HepG2 (cell line): ENCODE results near the gene NADK2. TPM values are rescaled to one million over a fixed set of nuclear protein-coding genes. Genes with fewer than 3 reads are reported as not detected.

Source experiments
- ATAC-seq: fragments of 200-7000 bp; cut with Tn5 transposase; 3 replicates; pipeline ENCODE4 v1.9.1; 2020; ENCODE audit warnings: mild to moderate bottlenecking, moderate library complexity
- BruUV-seq: library from RNA; stranded (reverse); fragments of 400-500 nt; replicated peaks from 2 replicates; lab custom pipeline; 2021; lab: Mats Ljungman, UMichigan
- CTCF ChIA-PET: fragments of 300-600 bp; formaldehyde crosslinking; extraction: SDS; loops from one replicate; lab custom pipeline; 2021; ENCODE audit warnings: low total read pairs, inconsistent platforms, low intra/inter-chr PET ratio; lab: Yijun Ruan, JAX
- POLR2A ChIA-PET: fragments of 350-600 bp; sonication (Branson Sonifier 250); formaldehyde crosslinking; loops from one replicate; lab custom pipeline; 2020; ENCODE audit warnings: antibody characterized with exemption, inconsistent platforms; lab: Yijun Ruan, JAX
- DNase-seq: peaks from one replicate; pipeline ENCODE4 v3.0.0-alpha.2; 2015; ENCODE audit warnings: low spot score
- FAIRE-seq: peaks from 3 replicates; lab custom pipeline; 2011; peaks lifted over from hg19 to GRCh38; lab: Jason Lieb, UNC
- H2AFZ ChIP-seq: one replicate; pipeline ENCODE4 v1.6.1; 2011; ENCODE audit warnings: low read length, inconsistent platforms
- H3K27ac ChIP-seq: fragments of 300-600 bp; 3 replicates; pipeline ENCODE4 v1.8.0; 2011; ENCODE audit warnings: mixed run types, mild to moderate bottlenecking, mixed read lengths, low read length, inconsistent platforms; ENCODE audit not compliant: insufficient read depth; ENCODE audit errors: extremely low read length
- H3K27me3 ChIP-seq, 2 experiments: fragments of 200-600 bp in 1 of 2; 2 replicates in 1 of 2; 3 replicates in 1 of 2; pipeline versions ENCODE4 v1.6.0 to v1.8.0; 2011; ENCODE audit warnings: low read length in 2 of 2, mild to moderate bottlenecking in 2 of 2, moderate library complexity in 2 of 2, inconsistent platforms in 1 of 2; ENCODE audit not compliant: insufficient read depth in 2 of 2, control insufficient read depth in 1 of 2
- H3K36me3 ChIP-seq, 2 experiments: fragments of 200-600 bp in 1 of 2; replicated peaks in 1 of 2; 2 replicates in 1 of 2; 3 replicates in 1 of 2; pipeline versions ENCODE4 v1.5.1 to v1.8.0; 2011; ENCODE audit warnings: low read length in 2 of 2, inconsistent platforms in 1 of 2; ENCODE audit not compliant: insufficient read depth in 2 of 2, control insufficient read depth in 1 of 2
- H3K4me1 ChIP-seq: 2 replicates; pipeline ENCODE4 v1.5.1; 2012; ENCODE audit warnings: low read length, inconsistent platforms; ENCODE audit not compliant: insufficient read depth
- H3K4me2 ChIP-seq: 2 replicates; pipeline ENCODE4 v1.6.0; 2011; ENCODE audit warnings: low read depth, low read length, inconsistent platforms
- H3K4me3 ChIP-seq, 3 experiments: fragments of 200-600 bp in 1 of 3; sonication (generic), shearing (Covaris generic) in 1 of 3; replicated peaks in 1 of 3; 2 replicates each; pipeline ENCODE4 v1.5.1; 2011 to 2016; ENCODE audit warnings: low read length in 3 of 3, inconsistent platforms in 2 of 3, low read depth in 2 of 3, mild to moderate bottlenecking in 2 of 3, control low read depth in 1 of 3, mixed read lengths in 1 of 3; ENCODE audit not compliant: insufficient read depth in 1 of 3
- H3K79me2 ChIP-seq: one replicate; pipeline ENCODE4 v1.6.1; 2011; ENCODE audit warnings: low read length, inconsistent platforms; ENCODE audit not compliant: insufficient read depth
- H3K9ac ChIP-seq: 2 replicates; pipeline ENCODE4 v1.6.0; 2011; ENCODE audit warnings: mild to moderate bottlenecking, low read depth, low read length, inconsistent platforms; ENCODE audit not compliant: insufficient read depth
- H3K9me3 ChIP-seq: 2 replicates; pipeline ENCODE4 v1.5.1; 2012; ENCODE audit warnings: mild to moderate bottlenecking, low read length
- H4K20me1 ChIP-seq: 2 replicates; pipeline ENCODE4 v1.6.0; 2011; ENCODE audit warnings: inconsistent platforms, mild to moderate bottlenecking, low read length, moderate library complexity; ENCODE audit not compliant: insufficient read depth
- ELF3 ChIP-seq: IDR thresholded peaks from 2 replicates; pipeline ENCODE4 v1.6.1; 2016; ENCODE audit warnings: missing genetic modification reagents, missing compliant biosample characterization
- GATA4 ChIP-seq: sonication (generic); IDR thresholded peaks from 2 replicates; pipeline ENCODE4 v1.6.1; 2016; ENCODE audit warnings: antibody characterized with exemption, low read depth, borderline replicate concordance
- HNF4A ChIP-seq: sonication (generic); formaldehyde crosslinking; IDR thresholded peaks from 2 replicates; pipeline ENCODE4 v1.4.0; 2020; ENCODE audit warnings: missing genetic modification reagents
- HOMEZ ChIP-seq: IDR thresholded peaks from 2 replicates; pipeline ENCODE4 v1.6.1; 2016; ENCODE audit warnings: low read depth
- KLF15 ChIP-seq: sonication (generic); formaldehyde crosslinking; IDR thresholded peaks from 2 replicates; pipeline ENCODE4 v1.8.1; 2023; ENCODE audit warnings: borderline replicate concordance, mild to moderate bottlenecking, inconsistent platforms, missing genetic modification reagents, mixed read lengths
- MED1 ChIP-seq: sonication (generic); formaldehyde crosslinking; IDR thresholded peaks from 2 replicates; pipeline ENCODE4 v1.4.0; 2020; ENCODE audit warnings: missing genetic modification reagents
- MYNN ChIP-seq: sonication (generic); formaldehyde crosslinking; IDR thresholded peaks from 2 replicates; pipeline ENCODE4 v1.4.0; 2020; ENCODE audit warnings: mild to moderate bottlenecking, low read depth, missing genetic modification reagents
- NFRKB ChIP-seq: fragments of 450-650 bp; IDR thresholded peaks from 2 replicates; pipeline ENCODE4 v1.6.1; 2017
- NR2F2 ChIP-seq: IDR thresholded peaks from 2 replicates; pipeline ENCODE4 v1.6.1; 2012; ENCODE audit warnings: low read depth, inconsistent platforms, borderline replicate concordance
- ZBTB40 ChIP-seq, 2 experiments: fragments of 450-650 bp in 1 of 2; sonication (generic) in 1 of 2; formaldehyde crosslinking in 1 of 2; IDR thresholded peaks; 2 replicates each; pipeline versions ENCODE4 v1.6.1 to v1.8.0; 2016 to 2022; ENCODE audit warnings: antibody characterized with exemption in 1 of 2, mild to moderate bottlenecking in 1 of 2, missing genetic modification reagents in 1 of 2
- ZNF746 ChIP-seq: sonication (generic); formaldehyde crosslinking; IDR thresholded peaks from 2 replicates; pipeline ENCODE4 v1.8.0; 2022; ENCODE audit warnings: mild to moderate bottlenecking, missing genetic modification reagents
- ZSCAN12 ChIP-seq: sonication (generic); formaldehyde crosslinking; IDR thresholded peaks from 2 replicates; pipeline ENCODE4 v1.9.0; 2021; ENCODE audit warnings: mild to moderate bottlenecking, missing genetic modification reagents
- WGBS: methylation state at CpG from one replicate; pipeline ENCODE4 v1.1.6; 2017; ENCODE audit warnings: low lambda C conversion rate; 5-methylcytosine and 5-hydroxymethylcytosine counted together
- in situ Hi-C: cut with HindIII; loops from 2 replicates; pipeline ENCODE4 v1.10.0; 2017; ENCODE audit warnings: low pct_unique_long_range_greater_than_20kb; ENCODE audit not compliant: extremely low pct_ligation_motif_present
- intact Hi-C: fragments of 100-400 bp; cut with micrococcal nuclease; formaldehyde crosslinking; loops from one replicate; pipeline ENCODE4 v1.10.0; 2022; ENCODE audit not compliant: unreplicated experiment
- polyA plus RNA-seq, 8 experiments: library from polyadenylated mRNA; depleted of rRNA in 3 of 8; stranded (reverse) in 7 of 8; unstranded in 1 of 8; fragments of >200 nt; fragmentation: Illumina TruSeq in 4 of 8; extraction: Trizol in 4 of 8; gene quantifications; 2 replicates each; pipeline versions ENCODE4 v1.2.1 to v1.2.3, GENCODE V29; 2011 to 2016; ENCODE audit warnings: low read depth in 4 of 8, missing spikeins in 1 of 8, mixed read lengths in 1 of 8; ENCODE audit not compliant: insufficient read depth in 1 of 8
- total RNA-seq, 5 experiments: library from RNA; depleted of rRNA; stranded (reverse); fragments of >200 nt; fragmentation: Illumina TruSeq; extraction: Trizol; gene quantifications; 2 replicates each; pipeline ENCODE4 v1.2.3, GENCODE V29; 2016; ENCODE audit warnings: low read depth in 1 of 5

Gene NADK2
- total and polyA plus RNA-seq, 2 of the 13 experiments (the other 11 are each of a cell fraction or from before 2014, with no cell fraction given) = 13.9 to 71.4 TPM

- no peak for TF ChIP-seq ZBTB40 (IDR thresholded peaks at IDR 0.05)
- no peak for TF ChIP-seq ZBTB40 (CRISPR knock-in tag; IDR thresholded peaks at IDR 0.05)
Observed at GRCh38 chr5:36155291-36155690, 86.4 kb downstream of the NADK2 start (continued).

GRCh38 chr5:36153726-36154125, 88.0 kb downstream of the NADK2 start:
- BruUV-seq = no TSS peak
- Histone ChIP-seq H3K36me3 (peaks cover 6 to 40% of the 10 kb centered on the region in 2 experiments), H2AFZ (no peak overlapping the region), H3K27ac (peak overlapping the region; percentile 73), H3K4me2 (peak overlapping the region; percentile 99), H3K79me2 (peaks cover 52% of the 10 kb centered on the region), H4K20me1 (no peaks in the 10 kb centered on the region), H3K9me3 (no peaks in the 10 kb centered on the region), H3K9ac (no peak overlapping the region), H3K4me1 (peaks cover 76% of the 10 kb centered on the region), H3K4me3 (peak overlapping the region in 2 of 3 experiments; percentile 84 to 90; a peak in 2 of 6 replicates), H3K27me3 (no peaks in the 10 kb centered on the region; a peak in 1 of 5 replicates)
- in situ Hi-C loops (no loop called here), intact Hi-C loops (loop anchor here (1.0 to 10.0 kb wide), 5 partner anchors 27 to 1226 kb away; partner anchors contain the start of genes DNAJC21 and NIPBL)
- peak; percentile 48 for ATAC-seq
- ChIA-PET POLR2A (interaction anchor here (0.9 to 4.5 kb wide), 7 partner anchors 15 to 723 kb away, joined by 3 to 57 read pairs (median 11); partner anchors contain the start of genes NADK2 and NIPBL), CTCF (no interaction called here)
- peak; percentile 73 for DNase-seq
- WGBS = 35% methylated on average over 4 of the region's 4 CpGs
- FAIRE-seq = peak; percentile 39
- TF ChIP-seq HOMEZ (peak; percentile 60; the same call in 1 of the 2 replicates), ZNF746 (CRISPR knock-in tag) (no peak; the same call in 1 of the 2 replicates), GATA4 (peak; percentile 61; the same call in 1 of the 2 replicates), MYNN (CRISPR knock-in tag) (no peak), KLF15 (CRISPR knock-in tag) (no peak), ZSCAN12 (CRISPR knock-in tag) (no peak), HNF4A (CRISPR knock-in tag) (peak; percentile 57), NR2F2 (peak; percentile 91), NFRKB (no peak), ELF3 (CRISPR knock-in tag) (0 out of 2 replicates have a peak, but pooled peaks have one; percentile 52), MED1 (CRISPR knock-in tag) (peak; percentile 69; the same call in 1 of the 2 replicates)
